ENCODE results near the gene ELP1.

DNA sequence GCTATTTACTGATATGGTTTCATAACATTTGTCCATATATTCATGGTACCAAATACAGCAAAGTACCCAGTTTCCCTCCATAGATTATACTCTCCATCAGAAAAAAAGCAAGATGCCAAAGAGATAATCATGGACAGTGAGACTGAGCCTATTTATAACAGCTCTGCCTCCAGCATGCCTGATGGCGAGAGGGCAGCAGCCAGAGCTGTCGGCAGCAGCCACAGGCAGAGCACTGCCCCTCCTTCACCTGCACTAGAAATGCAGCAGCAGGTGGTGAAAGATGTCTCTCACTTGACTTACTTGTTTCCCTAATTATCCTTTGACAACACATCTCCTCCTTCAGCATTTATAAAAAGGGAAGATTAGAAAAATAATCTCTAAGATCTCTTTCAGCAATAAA, 47.0 kb upstream of the ELP1 start:
- TF ChIP-seq CTCF (IDR thresholded peaks at IDR 0.05; ENCODE audit: low read depth, low read length), result no peak
- no peak for TF ChIP-seq EZH2phosphoT487 (IDR thresholded peaks at IDR 0.05; ENCODE audit: low read depth)

All from OCI-LY3 (cell line).